ENCODE results near the gene FKBP5. TPM values are rescaled to one million over a fixed set of nuclear protein-coding genes. Genes with fewer than 3 reads are reported as not detected.

Gene FKBP5
- total and polyA plus RNA-seq, 10 of the 15 experiments (the other 5 are each of a cell fraction or from before 2014, with no cell fraction given) = 29.0 to 123 (median 62.3) TPM

GRCh38 chr6:35719830-35720733 is 31.4 kb upstream of the FKBP5 start (continued):
- TF ChIP-seq SIX5 (IDR thresholded peaks at IDR 0.05; ENCODE audit: low read depth, low read length, severe bottlenecking) (no peak), NR2C2 (IDR thresholded peaks at IDR 0.05; ENCODE audit: borderline replicate concordance, control insufficient read depth, insufficient read length, low read depth) (no peak), TCF12 (IDR thresholded peaks at IDR 0.05; ENCODE audit: low read depth, low read length) (peak; percentile 82), RFX5 (IDR thresholded peaks at IDR 0.05; ENCODE audit: low read depth, low read length) (no peak), ZNF687 (IDR thresholded peaks at IDR 0.05) (peak; percentile 48; the same call in 1 of the 2 replicates), DPF2 (IDR thresholded peaks at IDR 0.05) (peak; percentile 89), PBX3 (IDR thresholded peaks at IDR 0.05; ENCODE audit: insufficient replicate concordance, low read depth, low read length) (no peak), CBFB (IDR thresholded peaks at IDR 0.05; ENCODE audit: low read depth) (peak; percentile 54; the same call in 1 of the 2 replicates), BCLAF1 (IDR thresholded peaks at IDR 0.05) (no peak), NBN (IDR thresholded peaks at IDR 0.05) (0 out of 2 replicates have a peak, but pooled peaks have one; percentile 76), MEF2B (IDR thresholded peaks at IDR 0.05; ENCODE audit: partially characterized antibody, poor library complexity, severe bottlenecking) (peak; percentile 75), ATF3 (IDR thresholded peaks at IDR 0.05; ENCODE audit: borderline replicate concordance, extremely low read depth, low read depth, low read length) (no peak), CTCF (IDR thresholded peaks at IDR 0.05 in 2 of 3, conservative IDR thresholded peaks at IDR 0.05 in 1 of 3; ENCODE audit: control insufficient read depth in 2 of 3, extremely low read depth in 1 of 3, insufficient read depth in 1 of 3, low read depth in 3 of 3, low read length in 3 of 3) (no peak), CHD2 (IDR thresholded peaks at IDR 0.05; ENCODE audit: borderline replicate concordance, low read depth, low read length) (no peak), POLR2AphosphoS2 (IDR thresholded peaks at IDR 0.05; ENCODE audit: low read depth, low read length) (no peak), YBX1 (IDR thresholded peaks at IDR 0.05) (no peak)

All from GM12878 (cell line).